SK-N-SH treated with all-trans-retinoic acid at 6 μM for 48 hours (cell line): ENCODE measurements around the gene DPP6.

Source experiments
- ATAC-seq: fragments of 200-7000 bp; cut with Tn5 transposase; 3 replicates; pipeline ENCODE4 v1.9.1; 2020; ENCODE audit warnings: mild to moderate bottlenecking, moderate library complexity
- ARNTL ChIP-seq: fragments of 450-650 bp; formaldehyde crosslinking; IDR thresholded peaks from 2 replicates; pipeline ENCODE4 v1.5.0; 2020; ENCODE audit warnings: low read depth, mild to moderate bottlenecking, moderate library complexity, borderline replicate concordance
- BACH2 ChIP-seq: fragments of 250-450 bp; sonication (Bioruptor Pico); IDR thresholded peaks from 2 replicates; pipeline ENCODE4 v1.9.0; 2021; ENCODE audit warnings: mild to moderate bottlenecking, borderline replicate concordance
- CREB5 ChIP-seq: fragments of 250-450 bp; sonication (Bioruptor Pico); IDR thresholded peaks from 2 replicates; pipeline ENCODE4 v1.5.1; 2020; ENCODE audit warnings: low read depth, mild to moderate bottlenecking, moderate library complexity
- CSDC2 ChIP-seq: fragments of 250-450 bp; sonication (Bioruptor Pico); IDR thresholded peaks from 2 replicates; pipeline ENCODE4 v1.5.0; 2020; ENCODE audit warnings: mild to moderate bottlenecking, moderate library complexity
- ESRRG ChIP-seq: fragments of 250-450 bp; sonication (Bioruptor Pico); IDR thresholded peaks from 2 replicates; pipeline ENCODE4 v1.6.1; 2021; ENCODE audit warnings: mild to moderate bottlenecking
- GLIS3 ChIP-seq: fragments of 250-450 bp; sonication (Bioruptor Pico); IDR thresholded peaks from 2 replicates; pipeline ENCODE4 v1.5.0; 2020; ENCODE audit warnings: mild to moderate bottlenecking, moderate library complexity
- ISL1 ChIP-seq: fragments of 250-450 bp; sonication (Bioruptor Pico); IDR thresholded peaks from 2 replicates; pipeline ENCODE4 v2.1.2; 2022; ENCODE audit warnings: mild to moderate bottlenecking, moderate library complexity
- OSR1 ChIP-seq: fragments of 250-450 bp; sonication (Bioruptor Pico); IDR thresholded peaks from 2 replicates; pipeline ENCODE4 v1.8.0; 2022; ENCODE audit warnings: moderate library complexity, mild to moderate bottlenecking, inconsistent platforms
- PATZ1 ChIP-seq: fragments of 250-450 bp; sonication (Bioruptor Pico); IDR thresholded peaks from 2 replicates; pipeline ENCODE4 v1.8.0; 2020; ENCODE audit warnings: mild to moderate bottlenecking, moderate library complexity, borderline replicate concordance
- PPARA ChIP-seq: fragments of 250-450 bp; sonication (Bioruptor Pico); IDR thresholded peaks from 2 replicates; pipeline ENCODE4 v1.5.0; 2020; ENCODE audit warnings: mild to moderate bottlenecking, borderline replicate concordance
- RARB ChIP-seq: fragments of 250-450 bp; sonication (Bioruptor Pico); IDR thresholded peaks from 2 replicates; pipeline ENCODE4 v1.8.0; 2021; ENCODE audit warnings: mild to moderate bottlenecking, moderate library complexity
- SNAI2 ChIP-seq: fragments of 250-450 bp; sonication (Bioruptor Pico); IDR thresholded peaks from 2 replicates; pipeline ENCODE4 v1.5.0; 2020; ENCODE audit warnings: mild to moderate bottlenecking, moderate library complexity
- TCF4 ChIP-seq: fragments of 250-450 bp; sonication (Bioruptor Pico); IDR thresholded peaks from 2 replicates; pipeline ENCODE4 v1.8.0; 2021; ENCODE audit warnings: mild to moderate bottlenecking, moderate library complexity, borderline replicate concordance
- TOX ChIP-seq: fragments of 250-450 bp; sonication (Bioruptor Pico); IDR thresholded peaks from 2 replicates; pipeline ENCODE4 v1.8.0; 2021; ENCODE audit warnings: mild to moderate bottlenecking, moderate library complexity, borderline replicate concordance
- ZC3H10 ChIP-seq: fragments of 250-450 bp; sonication (Bioruptor Pico); IDR thresholded peaks from 2 replicates; pipeline ENCODE4 v1.5.1; 2021; ENCODE audit warnings: mild to moderate bottlenecking, moderate library complexity
- ZFP3 ChIP-seq: fragments of 250-450 bp; sonication (Bioruptor Pico); IDR thresholded peaks from 2 replicates; pipeline ENCODE4 v1.5.0; 2020; ENCODE audit warnings: mild to moderate bottlenecking, moderate library complexity
- ZFP30 ChIP-seq: fragments of 450-650 bp; formaldehyde crosslinking; IDR thresholded peaks from 2 replicates; pipeline ENCODE4 v1.5.0; 2022; ENCODE audit warnings: mild to moderate bottlenecking, moderate library complexity
- ZNF565 ChIP-seq: fragments of 450-650 bp; formaldehyde crosslinking; conservative IDR thresholded peaks from 2 replicates; pipeline ENCODE4 v1.5.0; 2020; ENCODE audit warnings: low read depth, mild to moderate bottlenecking, moderate library complexity
- ZNF70 ChIP-seq: fragments of 450-650 bp; formaldehyde crosslinking; IDR thresholded peaks from 2 replicates; pipeline ENCODE4 v1.5.0; 2020; ENCODE audit warnings: mild to moderate bottlenecking, moderate library complexity
- ZNF8 ChIP-seq: fragments of 450-650 bp; formaldehyde crosslinking; IDR thresholded peaks from 2 replicates; pipeline ENCODE4 v1.5.0; 2020; ENCODE audit warnings: mild to moderate bottlenecking, moderate library complexity
- TF ChIP-seq, protein P1 (sequence below): fragments of 250-450 bp; sonication (Bioruptor Pico); IDR thresholded peaks from 2 replicates; pipeline ENCODE4 v1.8.0; 2021; ENCODE audit warnings: low read depth, mild to moderate bottlenecking, moderate library complexity, borderline replicate concordance
- TF ChIP-seq, protein P2 (sequence below): fragments of 250-450 bp; sonication (Bioruptor Pico); IDR thresholded peaks from 2 replicates; pipeline ENCODE4 v1.5.0; 2020; ENCODE audit warnings: mild to moderate bottlenecking, moderate library complexity
- TF ChIP-seq, protein P3 (sequence below): fragments of 250-450 bp; sonication (Bioruptor Pico); IDR thresholded peaks from 2 replicates; pipeline ENCODE4 v1.5.1; 2021; ENCODE audit warnings: mild to moderate bottlenecking, moderate library complexity

DPP6 gene

GRCh38 chr7:154738216-154738615 is 686.0 kb downstream of the DPP6 start:
- no peak for ATAC-seq
- TF ChIP-seq ZNF8 (CRISPR knock-in tag) (no peak), TCF4 (CRISPR knock-in tag) (no peak), ESRRG (CRISPR knock-in tag) (no peak), ZNF70 (no peak), ISL1 (CRISPR knock-in tag) (no peak), ZFP30 (no peak), PATZ1 (no peak), TOX (no peak), PPARA (CRISPR knock-in tag) (no peak), BACH2 (CRISPR knock-in tag) (no peak), SNAI2 (CRISPR knock-in tag) (no peak), ZFP3 (CRISPR knock-in tag) (no peak), ZC3H10 (CRISPR knock-in tag) (no peak), OSR1 (no peak), GLIS3 (no peak), ARNTL (CRISPR knock-in tag) (no peak), CREB5 (no peak), CSDC2 (CRISPR knock-in tag) (no peak)
- TF ChIP-seq, protein P1, sequence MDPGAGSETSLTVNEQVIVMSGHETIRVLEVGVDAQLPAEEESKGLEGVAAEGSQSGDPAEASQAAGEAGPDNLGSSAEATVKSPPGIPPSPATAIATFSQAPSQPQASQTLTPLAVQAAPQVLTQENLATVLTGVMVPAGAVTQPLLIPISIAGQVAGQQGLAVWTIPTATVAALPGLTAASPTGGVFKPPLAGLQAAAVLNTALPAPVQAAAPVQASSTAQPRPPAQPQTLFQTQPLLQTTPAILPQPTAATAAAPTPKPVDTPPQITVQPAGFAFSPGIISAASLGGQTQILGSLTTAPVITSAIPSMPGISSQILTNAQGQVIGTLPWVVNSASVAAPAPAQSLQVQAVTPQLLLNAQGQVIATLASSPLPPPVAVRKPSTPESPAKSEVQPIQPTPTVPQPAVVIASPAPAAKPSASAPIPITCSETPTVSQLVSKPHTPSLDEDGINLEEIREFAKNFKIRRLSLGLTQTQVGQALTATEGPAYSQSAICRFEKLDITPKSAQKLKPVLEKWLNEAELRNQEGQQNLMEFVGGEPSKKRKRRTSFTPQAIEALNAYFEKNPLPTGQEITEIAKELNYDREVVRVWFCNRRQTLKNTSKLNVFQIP (CRISPR knock-in tag), result no peak
- TF ChIP-seq, all 23 proteins: peak for 0

GRCh38 chr7:154741131-154741530 is 688.9 kb downstream of the DPP6 start:
- TF ChIP-seq ZFP30 (no peak), PPARA (CRISPR knock-in tag) (no peak), ZNF8 (CRISPR knock-in tag) (no peak), GLIS3 (no peak), ZNF565 (no peak), ARNTL (CRISPR knock-in tag) (no peak), SNAI2 (CRISPR knock-in tag) (no peak)
- TF ChIP-seq, protein P2, sequence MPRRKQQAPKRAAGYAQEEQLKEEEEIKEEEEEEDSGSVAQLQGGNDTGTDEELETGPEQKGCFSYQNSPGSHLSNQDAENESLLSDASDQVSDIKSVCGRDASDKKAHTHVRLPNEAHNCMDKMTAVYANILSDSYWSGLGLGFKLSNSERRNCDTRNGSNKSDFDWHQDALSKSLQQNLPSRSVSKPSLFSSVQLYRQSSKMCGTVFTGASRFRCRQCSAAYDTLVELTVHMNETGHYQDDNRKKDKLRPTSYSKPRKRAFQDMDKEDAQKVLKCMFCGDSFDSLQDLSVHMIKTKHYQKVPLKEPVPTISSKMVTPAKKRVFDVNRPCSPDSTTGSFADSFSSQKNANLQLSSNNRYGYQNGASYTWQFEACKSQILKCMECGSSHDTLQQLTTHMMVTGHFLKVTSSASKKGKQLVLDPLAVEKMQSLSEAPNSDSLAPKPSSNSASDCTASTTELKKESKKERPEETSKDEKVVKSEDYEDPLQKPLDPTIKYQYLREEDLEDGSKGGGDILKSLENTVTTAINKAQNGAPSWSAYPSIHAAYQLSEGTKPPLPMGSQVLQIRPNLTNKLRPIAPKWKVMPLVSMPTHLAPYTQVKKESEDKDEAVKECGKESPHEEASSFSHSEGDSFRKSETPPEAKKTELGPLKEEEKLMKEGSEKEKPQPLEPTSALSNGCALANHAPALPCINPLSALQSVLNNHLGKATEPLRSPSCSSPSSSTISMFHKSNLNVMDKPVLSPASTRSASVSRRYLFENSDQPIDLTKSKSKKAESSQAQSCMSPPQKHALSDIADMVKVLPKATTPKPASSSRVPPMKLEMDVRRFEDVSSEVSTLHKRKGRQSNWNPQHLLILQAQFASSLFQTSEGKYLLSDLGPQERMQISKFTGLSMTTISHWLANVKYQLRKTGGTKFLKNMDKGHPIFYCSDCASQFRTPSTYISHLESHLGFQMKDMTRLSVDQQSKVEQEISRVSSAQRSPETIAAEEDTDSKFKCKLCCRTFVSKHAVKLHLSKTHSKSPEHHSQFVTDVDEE (CRISPR knock-in tag), result no peak
- TF ChIP-seq, protein P3, sequence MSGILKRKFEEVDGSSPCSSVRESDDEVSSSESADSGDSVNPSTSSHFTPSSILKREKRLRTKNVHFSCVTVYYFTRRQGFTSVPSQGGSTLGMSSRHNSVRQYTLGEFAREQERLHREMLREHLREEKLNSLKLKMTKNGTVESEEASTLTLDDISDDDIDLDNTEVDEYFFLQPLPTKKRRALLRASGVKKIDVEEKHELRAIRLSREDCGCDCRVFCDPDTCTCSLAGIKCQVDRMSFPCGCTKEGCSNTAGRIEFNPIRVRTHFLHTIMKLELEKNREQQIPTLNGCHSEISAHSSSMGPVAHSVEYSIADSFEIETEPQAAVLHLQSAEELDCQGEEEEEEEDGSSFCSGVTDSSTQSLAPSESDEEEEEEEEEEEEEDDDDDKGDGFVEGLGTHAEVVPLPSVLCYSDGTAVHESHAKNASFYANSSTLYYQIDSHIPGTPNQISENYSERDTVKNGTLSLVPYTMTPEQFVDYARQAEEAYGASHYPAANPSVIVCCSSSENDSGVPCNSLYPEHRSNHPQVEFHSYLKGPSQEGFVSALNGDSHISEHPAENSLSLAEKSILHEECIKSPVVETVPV (CRISPR knock-in tag), result no peak
- no peak for ATAC-seq

- no peak for TF ChIP-seq ZNF565
- no peak for TF ChIP-seq ARNTL (CRISPR knock-in tag)
- TF ChIP-seq ZFP3 (CRISPR knock-in tag), result no peak
- TF ChIP-seq RARB (CRISPR knock-in tag), result no peak
- TF ChIP-seq ZNF8 (CRISPR knock-in tag), result no peak
- no peak for TF ChIP-seq PATZ1
- TF ChIP-seq BACH2 (CRISPR knock-in tag), result no peak
- TF ChIP-seq ESRRG (CRISPR knock-in tag), result no peak
- TF ChIP-seq TOX, result no peak
- TF ChIP-seq GLIS3, result no peak
- no peak for TF ChIP-seq CREB5
- TF ChIP-seq ZNF70, result no peak
- TF ChIP-seq OSR1, result no peak
- no peak for TF ChIP-seq ZC3H10 (CRISPR knock-in tag)
- no peak for TF ChIP-seq CSDC2 (CRISPR knock-in tag)
- no peak for TF ChIP-seq ZFP30
- no peak for TF ChIP-seq TCF4 (CRISPR knock-in tag)
- TF ChIP-seq SNAI2 (CRISPR knock-in tag), result no peak
- ATAC-seq, result no peak
Observed at GRCh38 chr7:154743206-154743605, 691.0 kb downstream of the DPP6 start.
